ENCODE data around the gene TTK. TPM values are rescaled to one million over a fixed set of nuclear protein-coding genes. Genes with fewer than 3 reads are reported as not detected.

The TTK gene
- total RNA-seq, 1 donor from 2014 or later, result 231 TPM

DNA sequence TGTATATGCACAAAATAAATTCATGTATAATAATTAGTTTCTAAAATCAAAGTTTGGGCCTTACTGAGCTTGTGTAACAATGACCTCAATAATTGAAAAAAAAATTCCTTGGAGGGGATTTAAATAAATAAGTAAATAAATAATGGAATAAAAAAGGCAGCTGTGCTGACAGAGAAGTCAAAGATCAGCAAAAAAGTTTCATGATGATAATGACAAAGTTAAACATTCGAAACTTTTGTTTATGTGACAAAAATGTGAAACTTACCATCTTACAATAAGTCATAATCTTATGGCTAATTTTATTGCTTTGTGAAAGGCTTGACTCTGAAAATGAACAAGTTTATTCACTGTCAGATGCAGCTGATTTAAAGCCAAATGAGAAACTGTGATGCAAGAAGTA lies 3.1 kb upstream of the TTK start:
- Histone ChIP-seq H3K36me3 (peaks cover 7% of the 10 kb centered on the region), H2AFZ (replicated peaks) (no peak overlapping the region), H3K9ac (no peak overlapping the region), H3K4me2 (no peak overlapping the region), H3K27me3 (no peaks in the 10 kb centered on the region), H3K4me3 (no peak overlapping the region), H3K27ac (no peak overlapping the region), H3K4me1 (peaks cover 12% of the 10 kb centered on the region), H3K79me2 (ENCODE audit: low read depth) (peaks cover 18% of the 10 kb centered on the region), H3K9me3 (ENCODE audit: low read depth) (no peaks in the 10 kb centered on the region), H3F3A (ENCODE audit: low read depth) (peaks cover 16% of the 10 kb centered on the region), H4K20me1 (ENCODE audit: low read depth) (no peaks in the 10 kb centered on the region)
- H3K27me3 Mint-ChIP-seq (ENCODE audit: insufficient read depth, low read depth), result peaks cover 2% of the 10 kb centered on the region
- TF ChIP-seq EZH2 (IDR thresholded peaks at IDR 0.05), result no peak
- TF ChIP-seq, protein P1, sequence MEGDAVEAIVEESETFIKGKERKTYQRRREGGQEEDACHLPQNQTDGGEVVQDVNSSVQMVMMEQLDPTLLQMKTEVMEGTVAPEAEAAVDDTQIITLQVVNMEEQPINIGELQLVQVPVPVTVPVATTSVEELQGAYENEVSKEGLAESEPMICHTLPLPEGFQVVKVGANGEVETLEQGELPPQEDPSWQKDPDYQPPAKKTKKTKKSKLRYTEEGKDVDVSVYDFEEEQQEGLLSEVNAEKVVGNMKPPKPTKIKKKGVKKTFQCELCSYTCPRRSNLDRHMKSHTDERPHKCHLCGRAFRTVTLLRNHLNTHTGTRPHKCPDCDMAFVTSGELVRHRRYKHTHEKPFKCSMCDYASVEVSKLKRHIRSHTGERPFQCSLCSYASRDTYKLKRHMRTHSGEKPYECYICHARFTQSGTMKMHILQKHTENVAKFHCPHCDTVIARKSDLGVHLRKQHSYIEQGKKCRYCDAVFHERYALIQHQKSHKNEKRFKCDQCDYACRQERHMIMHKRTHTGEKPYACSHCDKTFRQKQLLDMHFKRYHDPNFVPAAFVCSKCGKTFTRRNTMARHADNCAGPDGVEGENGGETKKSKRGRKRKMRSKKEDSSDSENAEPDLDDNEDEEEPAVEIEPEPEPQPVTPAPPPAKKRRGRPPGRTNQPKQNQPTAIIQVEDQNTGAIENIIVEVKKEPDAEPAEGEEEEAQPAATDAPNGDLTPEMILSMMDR (IDR thresholded peaks at IDR 0.05), result no peak
- no peak for TF ChIP-seq EZH2phosphoT487 (IDR thresholded peaks at IDR 0.05)
- no peak overlapping the region for H3K27ac Mint-ChIP-seq
- no peaks in the 10 kb centered on the region for H3K9me3 Mint-ChIP-seq
- no peak overlapping the region for H3K4me3 Mint-ChIP-seq
- no peak for DNase-seq (ENCODE audit: low spot score)
- peaks cover 4% of the 10 kb centered on the region for H3K36me3 Mint-ChIP-seq
- peaks cover 25% of the 10 kb centered on the region for H3K4me1 Mint-ChIP-seq

DNA sequence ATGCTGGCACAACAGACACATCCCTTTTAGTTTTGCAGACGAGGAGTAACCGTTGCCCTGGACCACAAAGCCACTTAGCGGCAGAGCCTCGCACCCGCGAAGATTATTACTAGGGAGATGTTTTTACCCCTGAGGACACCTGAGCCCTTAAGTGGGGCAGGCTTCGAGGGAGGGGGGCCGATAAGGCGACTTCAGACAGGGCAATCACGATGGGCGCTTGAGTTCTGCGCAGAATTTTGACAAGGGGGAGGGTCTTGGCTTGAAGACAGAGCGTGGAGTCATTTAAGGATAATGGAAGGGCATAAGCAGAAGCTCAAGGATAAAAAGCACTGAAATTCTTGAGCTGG lies 650 bp upstream of the TTK start:
- H3K36me3 ChIP-seq, result peaks cover 26% of the 10 kb centered on the region
- H4K20me1 ChIP-seq (ENCODE audit: low read depth), result no peaks in the 10 kb centered on the region
- Mint-ChIP-seq H3K36me3 (peaks cover 8% of the 10 kb centered on the region), H3K27ac (peak overlapping the region; percentile 83), H3K9me3 (no peaks in the 10 kb centered on the region), H3K4me3 (peak overlapping the region; percentile 98), H3K27me3 (ENCODE audit: insufficient read depth, low read depth) (no peaks in the 10 kb centered on the region), H3K4me1 (peaks cover 28% of the 10 kb centered on the region)
- DNase-seq (ENCODE audit: low spot score), result no peak
- H3K79me2 ChIP-seq (ENCODE audit: low read depth), result peaks cover 41% of the 10 kb centered on the region
- no peaks in the 10 kb centered on the region for H3K27me3 ChIP-seq
- H3K4me1 ChIP-seq, result peaks cover 14% of the 10 kb centered on the region
- H3K4me2 ChIP-seq, result peak overlapping the region; percentile 91
- peak overlapping the region; percentile 90 for H3K4me3 ChIP-seq
- peak overlapping the region; percentile 61 for H3K27ac ChIP-seq
- no peaks in the 10 kb centered on the region for H3K9me3 ChIP-seq (ENCODE audit: low read depth)
- H2AFZ ChIP-seq (replicated peaks), result peak overlapping the region; percentile 95
- TF ChIP-seq EZH2phosphoT487 (IDR thresholded peaks at IDR 0.05) (no peak), EZH2 (IDR thresholded peaks at IDR 0.05) (no peak)
- TF ChIP-seq, protein P1 (IDR thresholded peaks at IDR 0.05), result no peak
- peak overlapping the region; percentile 46 for H3K9ac ChIP-seq
- peaks cover 16% of the 10 kb centered on the region for H3F3A ChIP-seq (ENCODE audit: low read depth)

DNA sequence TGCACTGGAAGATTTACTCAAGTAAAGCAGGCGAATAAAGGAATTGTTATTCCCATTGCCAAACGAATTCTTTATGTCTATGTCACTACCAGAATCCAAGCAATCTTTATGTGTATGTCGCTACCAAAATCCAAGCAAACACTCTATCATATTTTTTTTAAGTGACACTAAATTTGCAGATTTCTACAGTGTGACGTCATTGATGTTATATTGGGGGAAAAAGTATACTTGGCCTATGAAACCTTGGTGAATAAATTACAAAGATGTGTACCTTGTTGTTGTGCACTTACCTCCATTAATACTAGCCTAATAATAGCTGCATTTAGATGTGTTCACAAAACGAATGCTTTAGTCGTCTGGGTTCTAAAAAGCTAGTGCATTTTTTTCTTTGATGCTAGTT lies 957 bp downstream of the TTK start:
- peaks cover 30% of the 10 kb centered on the region for H3K36me3 ChIP-seq
- peaks cover 14% of the 10 kb centered on the region for H3K4me1 ChIP-seq
- H3K4me2 ChIP-seq, result peak overlapping the region; percentile 91
- Mint-ChIP-seq H3K4me1 (peaks cover 28% of the 10 kb centered on the region), H3K36me3 (peaks cover 13% of the 10 kb centered on the region), H3K27ac (peak overlapping the region; percentile 95), H3K9me3 (no peaks in the 10 kb centered on the region), H3K27me3 (ENCODE audit: insufficient read depth, low read depth) (no peaks in the 10 kb centered on the region), H3K4me3 (peak overlapping the region; percentile 98)
- no peaks in the 10 kb centered on the region for H3K9me3 ChIP-seq (ENCODE audit: low read depth)
- H3K27ac ChIP-seq, result no peak overlapping the region
- no peak overlapping the region for H2AFZ ChIP-seq (replicated peaks)
- DNase-seq (ENCODE audit: low spot score), result no peak
- no peak for TF ChIP-seq EZH2phosphoT487 (IDR thresholded peaks at IDR 0.05)
- no peak for TF ChIP-seq EZH2 (IDR thresholded peaks at IDR 0.05)
- TF ChIP-seq, protein P1 (IDR thresholded peaks at IDR 0.05), result no peak
- peak overlapping the region; percentile 35 for H3K9ac ChIP-seq
- H4K20me1 ChIP-seq (ENCODE audit: low read depth), result no peaks in the 10 kb centered on the region
- H3K4me3 ChIP-seq, result peak overlapping the region; percentile 90
- no peaks in the 10 kb centered on the region for H3K27me3 ChIP-seq
- H3F3A ChIP-seq (ENCODE audit: low read depth), result peaks cover 16% of the 10 kb centered on the region
- peaks cover 49% of the 10 kb centered on the region for H3K79me2 ChIP-seq (ENCODE audit: low read depth)
